Stimulated activated CD8-positive, alpha-beta memory T cell treated with anti-CD3 and anti-CD28 coated beads, Interleukin-2, amount 100 ng/mL, for 1 hour (primary cell): ENCODE data around the gene CDH15.
"Not testable (repeated sequence)": the region's sequence is repeated elsewhere in the genome, so short reads cannot be mapped to it uniquely, and the experiment has no call there.

Source experiments
- DNase-seq, 2 donors: peaks; one replicate each; pipeline ENCODE4 v3.0.0-alpha.2; 2020; ENCODE audit warnings: low read depth in 2 of 2

The CDH15 gene

DNA sequence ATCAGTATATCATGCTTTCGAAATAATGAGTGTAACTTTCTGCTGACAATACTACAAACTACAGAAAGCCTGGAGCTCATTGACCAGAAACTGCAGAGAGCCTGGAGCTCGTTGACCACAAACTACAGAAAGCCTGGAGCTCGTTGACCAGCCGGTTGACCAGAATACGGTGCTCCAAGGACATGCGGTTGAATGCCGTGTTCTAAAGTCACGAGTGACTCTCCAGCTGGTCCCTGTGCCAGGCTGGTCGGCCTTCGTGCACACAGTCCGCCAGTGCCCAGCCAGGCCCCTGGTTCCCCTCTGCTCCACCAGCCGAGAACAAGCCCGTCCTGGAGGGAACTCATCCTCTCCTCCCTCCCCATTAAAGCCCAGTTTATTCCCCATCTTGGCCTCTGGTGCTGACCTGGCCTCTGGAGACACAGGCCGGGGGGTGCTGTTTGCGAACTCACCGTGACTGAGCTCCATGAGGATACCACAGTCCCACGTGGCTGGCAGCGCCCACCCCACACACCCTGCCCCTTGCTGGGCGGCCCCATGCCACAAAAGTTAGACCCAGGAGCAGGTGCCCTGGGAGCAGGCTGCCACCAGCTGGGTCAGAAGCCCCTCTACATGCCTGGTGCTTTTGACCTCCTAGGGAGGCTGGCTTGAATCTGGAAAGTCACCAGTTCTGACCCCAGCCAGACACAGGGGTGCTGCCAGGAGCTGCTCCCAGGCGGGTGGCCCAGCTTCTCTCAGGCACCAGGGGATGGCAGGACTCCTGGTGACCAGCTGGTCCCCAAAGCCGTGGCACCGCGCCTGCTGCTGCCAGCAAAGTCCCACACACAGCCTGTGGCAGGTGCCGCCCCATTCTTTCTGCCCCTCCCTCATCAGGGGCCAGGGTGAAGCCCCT, 15.5 kb upstream of the CDH15 start:
- no peak for DNase-seq

DNA sequence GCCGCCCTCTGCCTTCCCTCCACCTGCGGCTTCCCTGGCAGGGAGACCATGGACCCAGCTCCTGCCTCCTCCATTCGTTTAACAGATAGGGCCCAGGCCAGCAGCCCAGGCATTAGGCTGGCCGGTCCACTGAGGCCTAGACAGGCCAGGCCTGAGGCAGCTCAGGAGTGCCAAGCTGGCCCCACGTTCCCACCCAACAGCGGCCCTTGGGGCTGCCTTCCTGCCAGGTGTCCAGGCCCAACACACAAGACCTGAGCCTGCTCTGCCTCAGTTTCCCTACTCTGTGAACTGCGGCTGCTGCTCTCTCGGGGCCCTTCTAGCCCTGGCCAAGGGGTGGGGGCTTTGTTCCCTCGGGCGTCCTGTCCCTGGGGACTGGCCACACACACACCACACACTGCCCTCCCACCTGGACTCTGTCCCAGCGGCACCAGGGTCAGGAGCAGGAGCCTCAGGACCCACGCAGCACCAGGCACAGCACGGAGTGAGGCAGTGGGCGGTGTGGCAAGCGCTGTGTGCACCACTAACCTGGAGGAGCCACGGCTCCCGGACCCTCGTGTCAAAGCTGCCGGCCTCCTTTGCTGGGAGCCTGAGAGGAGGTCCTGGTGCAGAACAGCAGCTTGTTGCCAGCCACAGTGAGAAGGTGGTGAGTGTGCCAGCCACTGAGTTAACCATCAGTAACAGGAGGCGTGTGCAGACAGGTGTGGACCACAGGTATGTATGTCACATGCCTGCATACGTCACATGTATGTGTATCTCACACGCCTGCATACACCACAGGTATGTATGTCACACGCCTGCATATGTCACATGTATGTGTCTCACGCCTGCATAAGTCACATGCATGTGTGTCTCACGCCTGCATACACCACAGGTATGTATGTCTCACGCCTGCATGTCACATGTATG, 14.6 kb upstream of the CDH15 start:
- DNase-seq, result no peak

DNA sequence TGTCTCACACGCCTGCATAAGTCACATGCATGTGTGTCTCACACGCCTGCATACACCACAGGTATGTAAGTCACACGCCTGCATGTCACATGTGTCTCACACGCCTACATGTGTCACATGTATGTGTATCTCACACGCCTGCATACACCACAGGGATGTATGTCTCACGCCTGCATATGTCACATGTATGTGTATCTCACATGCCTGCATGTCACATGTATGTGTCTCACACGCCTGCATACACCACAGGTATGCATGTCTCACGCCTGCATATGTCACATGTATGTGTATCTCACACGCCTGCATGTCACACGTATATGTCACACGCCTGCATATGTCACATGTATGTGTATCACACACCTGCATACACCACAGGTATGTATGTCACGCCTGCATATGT, 13.8 kb upstream of the CDH15 start:
- no peak for DNase-seq

DNA sequence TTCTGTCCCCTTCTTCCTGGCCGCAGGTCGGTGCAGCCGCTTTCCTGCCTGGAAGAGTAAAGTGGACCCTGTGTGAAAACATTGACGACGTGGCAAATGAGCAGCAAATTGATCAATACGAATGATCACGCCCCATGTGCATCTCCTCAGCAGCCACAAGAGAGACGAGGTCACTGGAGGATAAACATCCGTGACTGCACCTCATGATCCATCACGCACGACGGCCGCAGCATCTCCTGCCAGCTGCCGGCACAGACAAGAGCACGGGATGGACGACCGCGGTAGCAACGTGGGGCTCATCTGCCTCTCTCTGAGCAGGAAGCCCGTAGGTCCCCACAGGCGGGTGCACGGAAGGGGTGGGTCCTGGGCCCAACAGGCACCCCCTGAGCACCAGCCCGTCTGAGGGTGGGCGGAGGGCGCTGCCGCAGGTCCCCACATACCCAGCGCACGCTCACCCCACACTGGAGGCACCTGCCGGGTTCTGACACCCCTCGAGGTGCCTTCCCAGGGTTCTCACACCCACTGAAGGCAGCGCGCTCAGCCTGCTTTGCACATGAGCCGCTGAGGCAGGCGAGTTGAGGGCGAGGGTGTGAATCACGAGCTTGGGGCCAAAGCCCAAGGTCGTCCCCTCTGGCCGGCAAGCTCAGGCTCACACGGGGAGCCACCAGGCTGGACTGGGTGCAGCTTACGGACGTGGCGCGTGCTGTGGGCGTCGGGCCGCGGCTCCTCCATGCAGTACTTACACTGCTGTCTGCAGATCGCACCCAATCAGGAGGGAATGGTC, 12.3 kb upstream of the CDH15 start:
- no peak for DNase-seq

DNA sequence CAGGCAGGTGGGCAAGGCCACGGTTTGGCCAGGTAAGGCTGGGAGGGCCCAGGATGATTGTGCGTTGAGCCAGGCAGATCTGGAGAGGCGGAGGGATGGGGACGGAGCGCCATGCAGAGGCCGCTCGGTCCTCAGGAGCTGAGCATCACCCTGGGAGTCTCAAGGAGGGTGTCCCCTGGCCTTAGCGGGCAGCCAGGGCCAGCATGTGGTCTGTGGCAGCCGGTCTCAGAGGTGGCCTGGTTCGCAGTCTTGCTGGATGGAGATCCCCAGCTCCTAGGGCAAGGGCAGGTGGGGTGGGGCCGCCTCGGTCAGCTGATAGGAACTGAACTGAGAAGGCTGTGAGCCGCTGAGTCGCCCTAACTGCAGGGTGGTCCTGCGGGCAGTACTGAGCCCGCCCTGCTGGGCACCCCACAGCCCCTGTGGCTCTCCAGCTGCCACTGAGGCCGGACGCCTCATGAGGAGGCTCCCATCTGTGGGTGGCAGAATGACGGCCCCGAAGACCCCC, 11.6 kb upstream of the CDH15 start:
- DNase-seq, result no peak

DNA sequence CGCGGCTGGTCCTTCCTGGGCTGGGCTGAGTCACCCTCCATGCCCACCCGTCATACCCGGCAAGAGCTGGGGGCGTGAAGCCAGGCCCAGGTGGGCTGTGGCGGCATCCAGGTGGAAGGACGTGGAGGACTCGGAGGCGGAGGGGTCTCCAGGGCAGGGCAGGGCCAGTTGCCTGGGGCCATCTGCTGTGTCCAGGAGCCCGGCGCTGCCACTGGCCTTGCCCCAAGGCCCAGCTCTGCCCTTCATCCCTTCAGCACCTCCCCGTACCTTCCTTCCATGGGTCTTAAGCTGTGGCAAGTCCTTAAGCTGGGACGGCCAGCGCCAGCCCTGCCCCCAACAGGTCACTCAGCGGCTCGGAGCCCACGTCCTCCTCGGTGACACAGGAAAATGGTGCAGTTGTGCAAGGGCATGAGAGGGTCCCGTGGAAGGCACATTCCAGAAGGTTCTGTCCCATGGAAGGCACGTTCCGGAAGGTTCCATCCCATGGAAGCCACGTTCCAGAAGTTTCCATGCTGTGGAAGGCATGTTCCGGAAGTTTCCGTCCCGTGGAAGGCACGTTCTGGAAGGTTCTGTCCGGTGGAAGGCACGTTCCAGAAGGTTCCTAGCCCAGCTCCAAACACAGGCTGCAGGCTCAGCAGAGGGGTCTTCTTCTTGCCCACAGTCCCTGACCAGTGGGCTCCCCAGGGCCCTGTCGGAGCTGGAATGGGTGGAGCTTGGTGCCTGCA, 10.4 kb upstream of the CDH15 start:
- DNase-seq, result no peak

DNA sequence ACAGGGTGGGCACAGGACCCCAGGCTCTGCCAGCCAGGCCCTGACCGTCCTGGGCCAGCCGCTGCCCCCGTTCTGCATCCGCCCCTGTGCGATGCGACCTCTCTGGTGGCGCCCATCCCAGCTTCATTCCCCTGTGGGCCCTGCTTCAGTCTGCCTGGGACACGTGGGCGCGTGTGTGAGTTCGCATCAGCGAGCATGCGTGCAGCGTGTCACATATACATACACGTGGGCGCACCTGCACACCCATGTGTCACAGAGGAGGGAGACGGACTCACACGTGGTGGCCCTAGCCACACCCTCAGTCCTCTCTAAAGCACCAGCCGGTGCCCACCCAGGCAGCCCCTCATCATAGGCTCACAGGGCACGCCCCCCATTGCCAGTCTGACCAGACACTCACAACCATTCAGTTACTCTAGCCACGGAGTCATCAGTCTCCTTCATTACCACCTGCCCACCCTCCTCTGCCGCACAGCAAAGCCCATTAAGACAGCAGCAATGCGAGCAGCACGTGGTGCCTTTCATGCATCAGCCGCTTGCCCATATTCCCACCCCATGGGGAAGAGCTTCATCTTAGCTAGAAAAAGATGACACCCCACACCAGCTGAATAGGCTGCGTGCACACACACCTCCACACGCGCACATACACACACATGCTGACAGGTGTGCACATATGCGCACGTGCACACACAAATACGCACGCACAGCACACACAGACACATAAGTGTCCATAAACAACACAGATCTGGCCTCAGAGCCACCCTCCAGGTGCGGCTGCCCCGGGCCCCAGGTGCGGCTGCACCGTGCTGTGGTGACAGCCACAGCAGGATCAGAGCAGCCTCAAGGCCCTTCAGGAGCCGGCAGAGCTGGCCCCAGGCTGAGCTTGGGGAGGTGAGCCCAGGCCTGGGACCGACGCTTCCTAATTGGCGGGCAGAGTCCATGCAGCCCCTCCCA, 9.5 kb upstream of the CDH15 start:
- DNase-seq, result no peak

DNA sequence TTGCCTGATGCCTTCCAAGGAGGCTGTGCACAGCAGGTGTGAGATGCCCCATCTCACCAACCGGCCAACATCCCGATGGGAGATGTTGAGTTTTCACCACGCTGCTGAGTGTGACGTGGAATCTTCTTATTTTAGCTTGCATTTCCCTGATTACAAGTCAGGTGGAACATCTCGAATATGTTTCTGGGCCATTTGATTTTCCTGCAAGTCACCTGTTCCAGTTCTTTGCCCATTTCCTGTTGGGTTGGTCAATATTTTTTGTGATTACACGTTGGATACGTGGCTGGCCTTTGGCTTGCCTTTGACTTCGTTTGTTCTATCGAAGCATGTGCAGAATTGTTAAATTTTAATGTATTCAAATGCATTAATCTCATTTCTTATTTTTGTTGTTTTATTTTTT, 8.3 kb upstream of the CDH15 start:
- DNase-seq, result no peak

DNA sequence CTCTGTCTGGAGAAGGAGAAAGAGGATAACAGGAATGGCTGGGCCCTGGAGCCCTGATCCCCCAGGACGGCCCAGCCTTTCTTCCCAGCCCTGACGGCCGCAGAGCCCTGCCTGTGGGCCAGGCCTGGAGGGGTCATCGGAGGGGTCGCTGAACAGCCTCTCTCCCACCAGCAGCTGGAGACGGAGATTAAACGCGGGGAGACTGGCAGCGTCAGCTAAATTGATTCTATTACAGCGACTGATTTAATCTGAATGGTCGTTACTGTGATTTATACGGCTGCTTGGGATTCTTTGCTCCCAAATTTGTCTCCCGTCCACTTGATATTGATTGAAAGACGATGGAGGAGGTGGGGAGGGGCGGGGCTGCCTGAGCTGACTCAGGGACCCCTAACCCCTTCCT, 7.1 kb upstream of the CDH15 start:
- no peak for DNase-seq

DNA sequence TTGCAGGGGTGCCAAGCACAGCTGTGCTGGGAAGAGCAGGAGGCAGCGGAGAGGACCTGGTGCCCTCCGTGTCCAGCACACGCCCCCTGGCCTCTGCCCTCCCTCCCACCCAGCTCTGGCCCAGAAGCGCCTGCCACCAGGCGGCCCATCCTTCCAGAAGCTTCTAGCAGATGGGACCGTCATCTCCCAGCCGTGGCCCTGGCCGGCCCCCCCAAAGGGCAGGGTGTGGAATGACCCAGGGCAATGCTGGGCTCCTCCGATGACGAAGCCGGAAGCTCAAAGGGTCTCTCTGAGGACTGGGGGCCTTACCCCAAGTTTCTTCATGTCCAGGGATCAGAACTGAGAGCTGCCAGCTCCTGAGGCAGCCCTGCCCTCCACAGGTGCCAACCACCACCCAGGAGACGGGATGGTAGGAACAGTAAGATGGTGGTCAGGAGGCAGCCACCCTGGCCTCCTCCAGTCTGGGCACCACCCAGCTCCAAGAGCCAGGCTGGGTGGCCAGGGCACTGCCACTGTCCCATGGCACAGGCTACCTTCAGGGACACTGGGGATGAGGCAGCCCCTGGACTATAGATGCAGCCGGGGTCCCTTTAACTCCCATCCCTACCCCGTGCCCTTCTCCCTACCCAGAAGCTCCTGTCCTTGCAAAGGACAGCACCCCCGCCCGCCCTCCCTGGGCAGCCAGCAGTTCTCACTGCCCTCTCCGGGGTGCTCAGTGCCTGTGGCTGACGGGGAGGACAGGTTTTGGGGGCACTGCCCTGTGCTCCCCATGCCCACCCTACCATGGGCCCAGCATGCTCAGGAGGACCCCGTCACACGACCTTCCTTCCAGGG, 6.5 kb upstream of the CDH15 start:
- no peak for DNase-seq

DNA sequence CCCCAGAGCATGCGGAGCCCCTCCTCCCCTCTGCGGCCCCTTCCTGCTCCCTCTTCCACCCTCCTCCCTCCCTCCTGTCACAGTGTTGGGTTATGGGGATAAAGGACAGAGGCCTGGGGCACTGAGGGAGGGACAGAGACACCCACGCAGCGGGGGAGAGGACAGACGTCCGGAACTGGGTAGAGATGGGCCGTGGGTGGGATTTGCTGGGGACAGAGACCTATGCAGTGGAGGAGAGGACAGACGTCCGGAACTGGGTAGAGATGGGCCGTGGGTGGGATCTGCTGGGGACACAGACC, 5.9 kb upstream of the CDH15 start:
- not testable (repeated sequence) for DNase-seq

DNA sequence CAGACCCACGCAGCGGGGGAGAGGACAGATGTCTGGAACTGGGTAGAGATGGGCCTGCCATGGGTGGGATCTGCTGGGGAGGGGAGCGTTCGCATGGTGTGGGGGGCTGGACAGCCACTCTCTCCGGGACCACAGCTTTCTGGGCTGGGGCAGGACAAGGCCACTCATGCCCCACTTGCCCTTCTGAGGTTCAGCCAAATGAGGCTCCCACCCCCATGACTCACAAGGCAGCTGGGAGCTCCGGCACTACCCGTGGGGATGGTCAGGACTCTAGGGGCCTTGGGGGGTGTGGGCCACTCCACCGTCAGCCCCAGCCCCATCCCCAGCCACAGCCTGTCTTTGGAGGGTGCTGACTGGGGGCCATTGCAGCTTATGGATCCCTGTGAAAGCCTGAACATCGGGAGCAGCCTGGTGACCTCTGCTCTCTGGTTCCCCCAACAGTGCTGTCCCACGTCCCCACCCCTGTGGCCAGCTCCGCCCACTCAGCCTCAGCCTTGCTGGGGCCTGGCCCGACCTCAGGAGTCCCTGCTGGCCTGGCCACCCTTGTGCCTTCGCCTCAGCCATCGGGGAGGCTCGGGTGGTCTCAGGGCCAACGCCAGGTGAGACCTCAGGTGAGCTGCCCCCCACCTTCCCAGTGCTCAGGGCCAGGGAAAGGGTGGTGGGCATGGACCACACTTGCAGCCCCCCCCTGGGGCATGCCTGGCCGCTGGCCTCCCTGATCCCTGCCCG, 4.7 kb upstream of the CDH15 start:
- DNase-seq, result no peak

DNA sequence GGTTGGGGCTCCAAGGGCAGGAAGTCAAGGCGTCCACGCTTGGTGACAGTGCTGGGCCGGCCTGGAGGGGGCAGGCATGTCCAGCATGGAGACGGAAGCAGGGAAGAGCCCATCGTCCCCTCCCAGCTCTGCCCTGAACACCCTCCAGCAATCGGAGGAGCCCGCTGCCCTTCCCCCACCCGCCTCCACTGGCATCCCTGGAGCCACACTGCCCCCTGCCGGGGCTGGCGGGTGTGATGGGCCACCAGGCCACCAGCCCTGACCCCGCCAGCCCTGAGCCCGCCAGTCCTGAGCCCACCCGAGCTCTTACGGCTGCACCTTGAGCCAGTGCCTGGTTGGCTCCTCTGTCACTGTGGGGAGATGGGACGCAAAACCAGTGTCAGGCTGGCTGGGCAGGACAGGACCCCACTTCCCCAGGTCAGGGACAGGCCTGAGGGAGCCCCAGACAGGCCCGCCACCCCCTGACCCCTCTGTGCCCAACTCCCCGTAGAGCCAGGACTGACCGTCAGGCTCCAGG, 4.1 kb upstream of the CDH15 start:
- DNase-seq, result peak; percentile 70 to 75

DNA sequence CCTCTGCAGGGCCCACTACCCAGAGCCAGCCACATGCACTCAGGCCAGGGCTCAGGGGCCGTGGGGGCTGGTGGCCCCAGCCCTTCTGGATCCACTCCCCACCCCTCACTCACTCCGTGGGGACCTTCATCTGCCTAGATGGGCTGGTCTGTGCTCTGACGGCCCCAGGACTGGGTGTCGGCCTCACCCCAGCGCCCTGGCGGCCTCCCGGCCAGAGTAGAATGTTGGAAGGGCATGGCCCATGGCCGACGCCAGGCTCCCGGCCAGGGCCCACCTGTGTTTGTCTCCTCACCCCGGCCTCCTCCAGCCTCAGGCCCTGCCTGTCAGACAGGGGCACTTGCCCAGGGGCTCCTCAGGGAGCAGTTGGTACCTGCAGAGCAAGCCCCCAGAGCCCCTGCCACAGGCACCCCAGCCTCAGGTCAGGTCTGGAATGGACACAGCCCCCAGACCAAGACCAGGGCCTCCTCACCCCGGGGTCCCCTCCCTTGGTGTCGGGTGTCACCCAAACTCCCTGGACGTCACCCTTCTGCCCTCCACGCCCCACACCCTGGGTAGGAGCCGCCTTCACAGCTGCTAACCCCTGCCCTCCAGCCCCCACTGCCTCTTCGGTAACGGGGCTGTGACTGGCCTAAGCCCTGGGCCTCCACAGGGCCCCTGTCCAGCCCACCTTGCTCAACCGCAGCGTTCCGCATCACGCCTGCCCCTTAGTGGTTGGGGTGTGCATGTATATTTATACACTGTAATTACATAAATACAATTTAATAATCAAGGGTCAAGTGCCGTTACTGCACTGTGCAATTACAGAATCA, 3.0 kb upstream of the CDH15 start:
- DNase-seq, result no peak

DNA sequence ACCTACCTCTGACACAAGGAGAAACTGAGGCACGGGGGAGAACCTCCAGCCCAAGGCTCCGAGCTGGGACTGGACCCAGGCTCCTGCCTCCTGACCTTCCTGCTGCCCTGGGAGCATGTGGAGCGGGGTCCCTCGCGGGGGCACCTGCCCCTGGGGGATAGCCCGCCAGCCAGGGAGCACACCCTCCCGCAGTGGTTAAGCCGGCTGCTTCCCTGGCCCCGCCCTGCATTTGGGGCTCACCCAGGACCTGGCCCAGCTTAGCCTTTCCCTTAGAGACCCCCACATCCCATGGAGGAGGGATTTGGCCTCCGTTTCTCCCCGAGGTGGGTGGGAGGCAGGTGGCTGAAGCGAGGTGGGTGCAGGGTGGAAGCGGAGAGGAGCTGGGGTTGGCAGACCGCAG, 1.8 kb upstream of the CDH15 start:
- DNase-seq, result no peak

DNA sequence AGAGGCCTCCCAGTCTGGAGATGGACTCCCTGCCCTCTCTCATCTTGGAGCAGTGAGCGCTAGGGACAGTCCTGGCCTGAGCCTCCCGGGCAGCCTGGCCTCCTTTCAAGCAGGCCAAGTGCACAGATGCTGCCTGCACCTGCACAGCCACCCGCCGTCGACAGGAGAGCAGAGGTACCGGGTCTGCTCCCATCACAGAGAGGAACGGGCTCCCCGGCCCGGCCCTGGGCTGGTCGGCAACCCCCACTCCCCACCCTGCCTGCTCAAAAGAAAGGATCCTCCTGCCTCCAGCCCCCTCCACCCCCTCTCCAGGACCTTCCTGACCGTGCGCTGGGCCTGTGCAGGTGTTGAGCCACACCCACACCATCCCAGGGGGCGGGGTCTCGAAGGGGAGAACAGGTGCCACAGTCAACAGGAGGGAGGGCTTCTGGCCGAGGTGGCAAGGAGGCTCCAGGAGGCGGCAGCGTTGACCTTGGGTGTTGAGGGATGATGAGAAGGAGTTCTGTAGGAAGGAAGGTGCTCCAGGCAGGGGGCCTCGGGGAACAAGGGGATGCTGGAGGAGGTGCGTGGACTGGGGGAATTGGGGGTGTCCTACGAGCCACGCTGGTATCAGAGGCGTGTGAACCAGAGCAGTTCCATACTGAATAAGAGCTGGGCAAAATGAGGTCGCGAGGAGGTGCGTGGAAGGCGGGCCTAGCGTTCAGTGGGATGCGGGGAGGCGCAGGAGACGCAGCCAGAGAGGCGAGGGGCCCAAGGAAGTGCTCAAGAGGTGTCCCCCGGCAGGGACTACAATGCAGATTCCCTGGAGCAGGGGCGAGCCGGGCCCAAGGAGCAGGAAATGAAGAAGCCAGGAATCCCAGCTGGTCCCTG, 967 bp upstream of the CDH15 start:
- no peak for DNase-seq

DNA sequence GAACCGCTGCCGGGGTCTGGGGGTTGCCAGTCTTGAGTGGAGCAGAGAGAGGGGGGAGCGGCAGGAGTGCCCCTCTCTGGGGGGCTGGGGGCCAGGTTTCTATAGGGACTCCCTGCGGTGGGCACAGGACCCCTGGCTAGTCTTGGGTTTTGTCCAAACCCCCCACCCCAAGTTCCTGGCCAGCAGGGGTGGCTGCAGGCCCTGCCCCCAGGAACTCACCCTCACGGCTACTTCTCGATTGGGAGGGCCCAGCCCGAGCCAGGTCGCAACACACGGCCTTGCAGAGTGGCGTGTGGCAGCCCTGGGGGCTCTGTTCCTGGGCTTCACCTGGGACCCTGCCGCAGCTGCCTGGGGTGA, 601 bp downstream of the CDH15 start:
- no peak for DNase-seq
